Smooth muscle cell (in vitro differentiated cells): ENCODE results near the gene CREBL2. TPM values are rescaled to one million over a fixed set of nuclear protein-coding genes. Genes with fewer than 3 reads are reported as not detected.

Source experiments
- DNase-seq: peaks from one replicate; lab custom pipeline; 2025; ENCODE audit not compliant: unreplicated experiment; lab: John Stamatoyannopoulos, UW
- H2AFZ ChIP-seq: fragments of 200-600 bp; sonication (generic); 2 replicates; pipeline ENCODE4 v1.6.0; 2016; ENCODE audit warnings: antibody characterized with exemption, low read depth, mild to moderate bottlenecking
- H3F3A ChIP-seq: fragments of 200-600 bp; sonication (generic); 2 replicates; pipeline ENCODE4 v1.6.0; 2017; ENCODE audit warnings: antibody characterized with exemption, low read depth
- H3K27ac ChIP-seq: fragments of 200-600 bp; sonication (generic); 2 replicates; pipeline ENCODE4 v1.5.1; 2016; ENCODE audit warnings: low read depth, mild to moderate bottlenecking
- H3K27me3 ChIP-seq: fragments of 200-600 bp; sonication (generic); 2 replicates; pipeline ENCODE4 v1.6.1; 2016; ENCODE audit warnings: low read depth, mild to moderate bottlenecking
- H3K36me3 ChIP-seq: fragments of 200-600 bp; sonication (generic); 2 replicates; pipeline ENCODE4 v1.5.1; 2016; ENCODE audit warnings: low read depth
- H3K4me1 ChIP-seq: fragments of 200-600 bp; sonication (generic); 2 replicates; pipeline ENCODE4 v1.5.1; 2016; ENCODE audit warnings: low read depth
- H3K4me2 ChIP-seq: fragments of 200-600 bp; sonication (generic); 2 replicates; pipeline ENCODE4 v1.6.0; 2016; ENCODE audit warnings: mild to moderate bottlenecking
- H3K4me3 ChIP-seq: fragments of 200-600 bp; sonication (generic); 2 replicates; pipeline ENCODE4 v1.5.1; 2016; ENCODE audit warnings: mild to moderate bottlenecking
- H3K79me2 ChIP-seq: fragments of 200-600 bp; sonication (generic); 2 replicates; pipeline ENCODE4 v1.6.0; 2016; ENCODE audit warnings: low read depth, mild to moderate bottlenecking
- H3K9ac ChIP-seq: fragments of 200-600 bp; sonication (generic); 2 replicates; pipeline ENCODE4 v1.6.0; 2016; ENCODE audit warnings: low read depth
- H3K9me3 ChIP-seq: fragments of 200-600 bp; sonication (generic); replicated peaks from 2 replicates; pipeline ENCODE4 v1.5.1; 2016; ENCODE audit warnings: low read depth
- H4K20me1 ChIP-seq: fragments of 200-600 bp; sonication (generic); 2 replicates; pipeline ENCODE4 v1.6.0; 2016; ENCODE audit warnings: low read depth
- CTCF ChIP-seq: fragments of 200-600 bp; sonication (generic); IDR thresholded peaks from 2 replicates; pipeline ENCODE4 v1.5.1; 2017; ENCODE audit warnings: borderline replicate concordance, mild to moderate bottlenecking, antibody characterized with exemption; ENCODE audit not compliant: insufficient read depth, poor library complexity, severe bottlenecking
- WGBS: methylation state at CpG from one replicate; pipeline ENCODE4 v1.1.7; 2016; ENCODE audit warnings: low lambda C conversion rate; 5-methylcytosine and 5-hydroxymethylcytosine counted together
- polyA plus RNA-seq: library from polyadenylated mRNA; unstranded; fragments of >200 nt; fragmentation: Nextera tagmentation; extraction: Ambion mirVana; gene quantifications from 2 replicates; pipeline ENCODE4 v1.2.1, GENCODE V29; 2016
- total RNA-seq: library from RNA; depleted of rRNA; stranded (reverse); fragments of >200 nt; gene quantifications from 2 replicates; pipeline ENCODE4 v1.2.3, GENCODE V29; 2014

The CREBL2 gene
- total and polyA plus RNA-seq, 2 experiments from 2014 or later, result 4.2 to 6.6 TPM

- H3K9ac ChIP-seq, result no peak overlapping the region
- no peaks in the 10 kb centered on the region for H3F3A ChIP-seq
- no peaks in the 10 kb centered on the region for H3K36me3 ChIP-seq
- no peak overlapping the region for H3K4me2 ChIP-seq
- H3K9me3 ChIP-seq, result no peaks in the 10 kb centered on the region
- DNase-seq, result no peak
- peaks cover 16% of the 10 kb centered on the region for H3K4me1 ChIP-seq
- no peak overlapping the region for H3K27ac ChIP-seq
- H2AFZ ChIP-seq, result no peak overlapping the region
- H3K79me2 ChIP-seq, result no peaks in the 10 kb centered on the region
- no peaks in the 10 kb centered on the region for H3K27me3 ChIP-seq
- no peak for TF ChIP-seq CTCF
- no peaks in the 10 kb centered on the region for H4K20me1 ChIP-seq
- H3K4me3 ChIP-seq, result no peak overlapping the region
These were observed 70.6 kb downstream of the CREBL2 start for GRCh38 chr12:12682284-12682683.

DNA sequence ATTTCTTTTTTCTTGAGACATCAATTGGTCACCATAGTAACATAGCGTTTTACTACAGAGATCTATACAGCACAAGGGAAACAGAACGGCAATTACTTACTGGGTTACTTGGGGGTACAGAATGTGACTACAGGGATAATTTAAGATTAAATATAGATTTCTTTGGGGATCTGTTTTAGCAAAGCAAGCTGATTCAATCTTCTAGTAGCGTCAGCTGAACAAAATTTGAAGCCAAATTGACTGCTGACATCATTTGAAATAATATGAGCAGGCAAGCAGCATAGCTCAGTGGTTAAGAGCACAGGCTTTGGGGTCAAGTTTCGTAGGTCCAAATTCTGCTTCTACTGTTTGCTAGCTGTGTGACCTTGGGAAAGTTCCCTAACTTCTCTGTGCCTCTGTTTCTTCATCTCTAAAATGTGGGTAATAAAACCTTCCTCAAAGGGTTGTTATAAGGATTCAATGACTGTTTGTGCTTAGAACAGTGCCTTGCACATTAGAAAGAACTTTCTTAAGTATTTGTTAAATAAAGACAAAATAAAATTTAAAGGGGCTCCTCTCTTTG lies 71.5 kb downstream of the CREBL2 start:
- H3K9ac ChIP-seq, result no peak overlapping the region
- H3F3A ChIP-seq, result no peaks in the 10 kb centered on the region
- no peak for TF ChIP-seq CTCF
- peaks cover 21% of the 10 kb centered on the region for H3K4me1 ChIP-seq
- DNase-seq, result no peak
- H2AFZ ChIP-seq, result no peak overlapping the region
- WGBS, result 86% methylated on average over 4 of the region's 4 CpGs
- H3K27me3 ChIP-seq, result no peaks in the 10 kb centered on the region
- no peaks in the 10 kb centered on the region for H3K9me3 ChIP-seq
- no peaks in the 10 kb centered on the region for H4K20me1 ChIP-seq
- H3K27ac ChIP-seq, result no peak overlapping the region
- H3K4me3 ChIP-seq, result no peak overlapping the region
- H3K79me2 ChIP-seq, result no peaks in the 10 kb centered on the region
- no peak overlapping the region for H3K4me2 ChIP-seq
- H3K36me3 ChIP-seq, result no peaks in the 10 kb centered on the region

- H4K20me1 ChIP-seq, result no peaks in the 10 kb centered on the region
- no peak overlapping the region for H2AFZ ChIP-seq
- H3K4me1 ChIP-seq, result peaks cover 21% of the 10 kb centered on the region
- H3K4me2 ChIP-seq, result no peak overlapping the region
- no peak for DNase-seq
- no peak overlapping the region for H3K27ac ChIP-seq
- H3K9me3 ChIP-seq, result no peaks in the 10 kb centered on the region
- H3K36me3 ChIP-seq, result no peaks in the 10 kb centered on the region
- H3K4me3 ChIP-seq, result no peak overlapping the region
- H3K27me3 ChIP-seq, result no peaks in the 10 kb centered on the region
- no peaks in the 10 kb centered on the region for H3K79me2 ChIP-seq
- no peak overlapping the region for H3K9ac ChIP-seq
- H3F3A ChIP-seq, result no peaks in the 10 kb centered on the region
- no peak for TF ChIP-seq CTCF
- 62% methylated on average over 3 of the region's 3 CpGs for WGBS
These were observed 72.0 kb downstream of the CREBL2 start for GRCh38 chr12:12683725-12684124.

DNA sequence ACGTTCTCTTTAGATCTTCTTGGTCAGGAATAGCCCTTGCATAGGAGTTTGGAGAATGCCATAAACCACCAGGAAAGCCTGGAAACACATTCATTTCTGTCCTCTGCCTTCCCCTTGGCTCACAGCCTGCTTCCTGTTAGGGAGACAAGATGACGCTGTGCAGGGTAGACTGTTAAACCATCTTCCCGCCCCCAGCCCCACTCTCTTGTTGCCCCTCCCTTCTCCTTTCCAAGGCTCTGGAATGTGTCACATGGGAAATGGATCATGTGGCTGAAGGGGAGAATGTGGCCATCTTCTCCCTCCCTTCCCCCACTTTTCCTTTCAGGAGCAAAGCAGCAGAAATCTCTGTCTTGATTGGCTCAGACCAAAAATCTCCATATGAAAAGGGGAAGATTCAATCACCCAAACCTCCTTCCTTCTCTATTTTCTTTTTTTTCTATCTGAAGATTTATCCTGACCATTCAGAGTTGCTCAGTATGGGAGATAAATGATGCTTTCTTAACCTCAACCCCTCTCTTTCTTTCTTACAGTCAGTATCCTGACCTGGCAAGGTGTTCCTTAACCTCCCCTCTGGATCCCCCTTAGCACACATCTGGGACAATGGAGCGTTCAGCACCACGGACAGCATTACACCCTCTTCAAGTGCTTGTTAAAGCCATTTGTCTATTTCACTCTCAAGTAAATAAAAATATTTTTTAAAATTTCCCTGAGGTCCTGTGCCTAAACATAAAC lies 72.9 kb downstream of the CREBL2 start:
- Histone ChIP-seq H3F3A (no peaks in the 10 kb centered on the region), H3K4me3 (no peak overlapping the region), H3K4me1 (peaks cover 21% of the 10 kb centered on the region), H3K27me3 (no peaks in the 10 kb centered on the region), H3K79me2 (no peaks in the 10 kb centered on the region), H3K9ac (no peak overlapping the region), H3K36me3 (no peaks in the 10 kb centered on the region), H3K9me3 (no peaks in the 10 kb centered on the region), H3K27ac (no peak overlapping the region), H4K20me1 (no peaks in the 10 kb centered on the region), H2AFZ (no peak overlapping the region), H3K4me2 (no peak overlapping the region)
- under 1% methylated on average over 5 of the region's 5 CpGs for WGBS
- no peak for DNase-seq
- no peak for TF ChIP-seq CTCF
